Smooth muscle cell (in vitro differentiated cells): ENCODE results near the gene KRTAP10-10. TPM values are rescaled to one million over a fixed set of nuclear protein-coding genes. Genes with fewer than 3 reads are reported as not detected.

ENCODE experiments used
- DNase-seq: peaks from one replicate; lab custom pipeline; 2025; ENCODE audit not compliant: unreplicated experiment; lab: John Stamatoyannopoulos, UW
- H2AFZ ChIP-seq: fragments of 200-600 bp; sonication (generic); 2 replicates; pipeline ENCODE4 v1.6.0; 2016; ENCODE audit warnings: antibody characterized with exemption, low read depth, mild to moderate bottlenecking
- H3F3A ChIP-seq: fragments of 200-600 bp; sonication (generic); 2 replicates; pipeline ENCODE4 v1.6.0; 2017; ENCODE audit warnings: antibody characterized with exemption, low read depth
- H3K27ac ChIP-seq: fragments of 200-600 bp; sonication (generic); 2 replicates; pipeline ENCODE4 v1.5.1; 2016; ENCODE audit warnings: low read depth, mild to moderate bottlenecking
- H3K27me3 ChIP-seq: fragments of 200-600 bp; sonication (generic); 2 replicates; pipeline ENCODE4 v1.6.1; 2016; ENCODE audit warnings: low read depth, mild to moderate bottlenecking
- H3K36me3 ChIP-seq: fragments of 200-600 bp; sonication (generic); 2 replicates; pipeline ENCODE4 v1.5.1; 2016; ENCODE audit warnings: low read depth
- H3K4me1 ChIP-seq: fragments of 200-600 bp; sonication (generic); 2 replicates; pipeline ENCODE4 v1.5.1; 2016; ENCODE audit warnings: low read depth
- H3K4me2 ChIP-seq: fragments of 200-600 bp; sonication (generic); 2 replicates; pipeline ENCODE4 v1.6.0; 2016; ENCODE audit warnings: mild to moderate bottlenecking
- H3K4me3 ChIP-seq: fragments of 200-600 bp; sonication (generic); 2 replicates; pipeline ENCODE4 v1.5.1; 2016; ENCODE audit warnings: mild to moderate bottlenecking
- H3K79me2 ChIP-seq: fragments of 200-600 bp; sonication (generic); 2 replicates; pipeline ENCODE4 v1.6.0; 2016; ENCODE audit warnings: low read depth, mild to moderate bottlenecking
- H3K9ac ChIP-seq: fragments of 200-600 bp; sonication (generic); 2 replicates; pipeline ENCODE4 v1.6.0; 2016; ENCODE audit warnings: low read depth
- H3K9me3 ChIP-seq: fragments of 200-600 bp; sonication (generic); replicated peaks from 2 replicates; pipeline ENCODE4 v1.5.1; 2016; ENCODE audit warnings: low read depth
- H4K20me1 ChIP-seq: fragments of 200-600 bp; sonication (generic); 2 replicates; pipeline ENCODE4 v1.6.0; 2016; ENCODE audit warnings: low read depth
- CTCF ChIP-seq: fragments of 200-600 bp; sonication (generic); IDR thresholded peaks from 2 replicates; pipeline ENCODE4 v1.5.1; 2017; ENCODE audit warnings: borderline replicate concordance, mild to moderate bottlenecking, antibody characterized with exemption; ENCODE audit not compliant: insufficient read depth, poor library complexity, severe bottlenecking
- WGBS: methylation state at CpG from one replicate; pipeline ENCODE4 v1.1.7; 2016; ENCODE audit warnings: low lambda C conversion rate; 5-methylcytosine and 5-hydroxymethylcytosine counted together
- polyA plus RNA-seq: library from polyadenylated mRNA; unstranded; fragments of >200 nt; fragmentation: Nextera tagmentation; extraction: Ambion mirVana; gene quantifications from 2 replicates; pipeline ENCODE4 v1.2.1, GENCODE V29; 2016
- total RNA-seq: library from RNA; depleted of rRNA; stranded (reverse); fragments of >200 nt; gene quantifications from 2 replicates; pipeline ENCODE4 v1.2.3, GENCODE V29; 2014

Gene KRTAP10-10
- total and polyA plus RNA-seq, 2 experiments from 2014 or later = not detected

- WGBS = 78% methylated on average over 14 of the region's 14 CpGs
Measured at GRCh38 chr21:44653123-44653522, 16.0 kb downstream of the KRTAP10-10 start.

GRCh38 chr21:44653656-44654575 lies 16.8 kb downstream of the KRTAP10-10 start:
- Histone ChIP-seq H3K4me2 (no peak overlapping the region), H3K4me1 (peaks cover 4% of the 10 kb centered on the region), H3K79me2 (no peaks in the 10 kb centered on the region), H2AFZ (no peak overlapping the region), H3K27me3 (no peaks in the 10 kb centered on the region), H3K4me3 (no peak overlapping the region), H3K36me3 (no peaks in the 10 kb centered on the region), H3K9ac (no peak overlapping the region), H3F3A (no peaks in the 10 kb centered on the region), H3K9me3 (no peaks in the 10 kb centered on the region), H3K27ac (no peak overlapping the region), H4K20me1 (no peaks in the 10 kb centered on the region)
- 93% methylated on average over 17 of the region's 17 CpGs for WGBS
- no peak for DNase-seq
- TF ChIP-seq CTCF = no peak

More at GRCh38 chr21:44653123-44653522, 16.0 kb downstream of the KRTAP10-10 start:
- H3K36me3 ChIP-seq = no peaks in the 10 kb centered on the region
- H3K9ac ChIP-seq = no peak overlapping the region
- H2AFZ ChIP-seq = no peak overlapping the region
- no peaks in the 10 kb centered on the region for H3K9me3 ChIP-seq
- no peaks in the 10 kb centered on the region for H3K4me1 ChIP-seq
- no peaks in the 10 kb centered on the region for H3K27me3 ChIP-seq
- no peak overlapping the region for H3K4me3 ChIP-seq
- no peaks in the 10 kb centered on the region for H3F3A ChIP-seq
- TF ChIP-seq CTCF = no peak
- H3K4me2 ChIP-seq = no peak overlapping the region
- DNase-seq = no peak
- no peaks in the 10 kb centered on the region for H3K79me2 ChIP-seq
- no peak overlapping the region for H3K27ac ChIP-seq
- no peaks in the 10 kb centered on the region for H4K20me1 ChIP-seq

- Histone ChIP-seq H2AFZ (no peak within 1 kb of the TSS), H3F3A (no peaks in the 10 kb centered on the region), H3K4me3 (no peak within 1 kb of the TSS), H3K79me2 (no peaks in the 10 kb centered on the region), H3K9ac (no peak within 1 kb of the TSS), H3K4me2 (no peak within 1 kb of the TSS), H3K27ac (no peak within 1 kb of the TSS), H3K4me1 (peaks cover 5% of the 10 kb centered on the region), H3K9me3 (no peaks in the 10 kb centered on the region), H4K20me1 (no peaks in the 10 kb centered on the region), H3K36me3 (no peaks in the 10 kb centered on the region), H3K27me3 (no peaks in the 10 kb centered on the region)
- no peak for DNase-seq
- 91% methylated on average over 9 of the region's 9 CpGs for WGBS
- TF ChIP-seq CTCF = no peak
Measured at GRCh38 chr21:44654576-44655175, 17.5 kb downstream of the KRTAP10-10 start, which contains the start of gene KRTAP12-4. Gene KRTAP12-4 (minus strand): TSS chr21:44654659. CDS start chr21:44654614, 45 bp downstream.
